ENCODE data around the gene ANGPTL8.
A peak's percentile ranks its signal among the peaks of the same experiment; 100 is the strongest.

ANGPTL8 gene

GRCh38 chr19:11281356-11282049 is 42.1 kb downstream of the ANGPTL8 start:
- no peak for DNase-seq (ENCODE audit: low read depth)
- TF ChIP-seq, protein P1, sequence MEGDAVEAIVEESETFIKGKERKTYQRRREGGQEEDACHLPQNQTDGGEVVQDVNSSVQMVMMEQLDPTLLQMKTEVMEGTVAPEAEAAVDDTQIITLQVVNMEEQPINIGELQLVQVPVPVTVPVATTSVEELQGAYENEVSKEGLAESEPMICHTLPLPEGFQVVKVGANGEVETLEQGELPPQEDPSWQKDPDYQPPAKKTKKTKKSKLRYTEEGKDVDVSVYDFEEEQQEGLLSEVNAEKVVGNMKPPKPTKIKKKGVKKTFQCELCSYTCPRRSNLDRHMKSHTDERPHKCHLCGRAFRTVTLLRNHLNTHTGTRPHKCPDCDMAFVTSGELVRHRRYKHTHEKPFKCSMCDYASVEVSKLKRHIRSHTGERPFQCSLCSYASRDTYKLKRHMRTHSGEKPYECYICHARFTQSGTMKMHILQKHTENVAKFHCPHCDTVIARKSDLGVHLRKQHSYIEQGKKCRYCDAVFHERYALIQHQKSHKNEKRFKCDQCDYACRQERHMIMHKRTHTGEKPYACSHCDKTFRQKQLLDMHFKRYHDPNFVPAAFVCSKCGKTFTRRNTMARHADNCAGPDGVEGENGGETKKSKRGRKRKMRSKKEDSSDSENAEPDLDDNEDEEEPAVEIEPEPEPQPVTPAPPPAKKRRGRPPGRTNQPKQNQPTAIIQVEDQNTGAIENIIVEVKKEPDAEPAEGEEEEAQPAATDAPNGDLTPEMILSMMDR (conservative IDR thresholded peaks at IDR 0.05; ENCODE audit: low read length), result no peak
- no peak overlapping the region for H3K4me3 ChIP-seq (ENCODE audit: low read length)

DNA sequence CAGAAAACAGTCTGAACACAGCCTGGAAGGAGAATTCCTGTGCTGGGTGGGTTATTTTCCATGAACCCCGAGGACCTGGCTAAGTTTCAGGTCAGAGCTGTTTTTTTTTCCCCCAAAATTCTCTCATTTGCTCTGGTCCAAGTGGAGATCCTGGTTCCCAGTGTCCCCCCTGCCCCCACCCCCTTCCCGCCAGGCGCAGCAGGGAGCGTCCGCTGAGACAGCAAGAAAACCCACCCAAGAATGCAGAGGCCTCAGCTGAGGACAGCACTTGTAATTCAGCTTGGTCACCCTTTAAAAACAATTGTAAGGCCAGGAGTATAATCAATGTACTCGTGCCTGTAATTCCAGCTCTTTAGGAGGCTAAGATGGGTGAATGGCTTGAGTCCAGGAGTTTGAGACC is 45.1 kb downstream of the ANGPTL8 start:
- H3K4me3 ChIP-seq (ENCODE audit: low read length), result no peak overlapping the region
- DNase-seq (ENCODE audit: low read depth), result no peak
- TF ChIP-seq, protein P1 (conservative IDR thresholded peaks at IDR 0.05; ENCODE audit: low read length), result no peak

GRCh38 chr19:11286312-11286974 is 47.0 kb downstream of the ANGPTL8 start:
- DNase-seq (ENCODE audit: low read depth), result peak; percentile 60
- TF ChIP-seq, protein P1 (conservative IDR thresholded peaks at IDR 0.05; ENCODE audit: low read length), result peak; percentile 35
- no peak overlapping the region for H3K4me3 ChIP-seq (ENCODE audit: low read length)

- no peak overlapping the region for H3K4me3 ChIP-seq (ENCODE audit: low read length)
- DNase-seq (ENCODE audit: low read depth), result peak; percentile 38
- TF ChIP-seq, protein P1 (conservative IDR thresholded peaks at IDR 0.05; ENCODE audit: low read length), result peak; percentile 70
Observed at GRCh38 chr19:11288349-11288748, 48.9 kb downstream of the ANGPTL8 start.

- no peak for DNase-seq (ENCODE audit: low read depth)
- no peak overlapping the region for H3K4me3 ChIP-seq (ENCODE audit: low read length)
- TF ChIP-seq, protein P1 (conservative IDR thresholded peaks at IDR 0.05; ENCODE audit: low read length), result no peak
Observed at GRCh38 chr19:11290256-11290655, 50.8 kb downstream of the ANGPTL8 start.

GRCh38 chr19:11291415-11291814 is 52.0 kb downstream of the ANGPTL8 start:
- TF ChIP-seq, protein P1 (conservative IDR thresholded peaks at IDR 0.05; ENCODE audit: low read length), result no peak
- H3K4me3 ChIP-seq (ENCODE audit: low read length), result no peak overlapping the region
- no peak for DNase-seq (ENCODE audit: low read depth)

All from AG10803 (cell line).